NB4 (cell line): ENCODE data around the gene KPNB1.

ENCODE experiments used
- DNase-seq: peaks from one replicate; pipeline ENCODE4 v3.0.0; 2010; ENCODE audit warnings: low read depth
- H3K4me3 ChIP-seq: one replicate; pipeline ENCODE4 v1.5.1; 2011; ENCODE audit warnings: mild to moderate bottlenecking, low read depth, low read length, moderate library complexity
- MAX ChIP-seq: IDR thresholded peaks from 2 replicates; pipeline ENCODE4 v1.6.1; 2011; ENCODE audit warnings: low read depth, low read length
- MYC ChIP-seq: IDR thresholded peaks from 2 replicates; pipeline ENCODE4 v1.6.1; 2011; ENCODE audit warnings: low read depth, low read length
- POLR2A ChIP-seq: IDR thresholded peaks from 2 replicates; pipeline ENCODE4 v1.6.1; 2011; ENCODE audit warnings: mild to moderate bottlenecking; ENCODE audit not compliant: insufficient read length; ENCODE audit errors: extremely low read depth
- TF ChIP-seq, protein P1 (sequence below): IDR thresholded peaks from one replicate; pipeline ENCODE4 v1.5.1; 2012; ENCODE audit warnings: low read depth, low read length

KPNB1 gene

GRCh38 chr17:47715669-47716325 lies 66.1 kb downstream of the KPNB1 start:
- TF ChIP-seq POLR2A (no peak), MAX (no peak), MYC (no peak)
- TF ChIP-seq, protein P1, sequence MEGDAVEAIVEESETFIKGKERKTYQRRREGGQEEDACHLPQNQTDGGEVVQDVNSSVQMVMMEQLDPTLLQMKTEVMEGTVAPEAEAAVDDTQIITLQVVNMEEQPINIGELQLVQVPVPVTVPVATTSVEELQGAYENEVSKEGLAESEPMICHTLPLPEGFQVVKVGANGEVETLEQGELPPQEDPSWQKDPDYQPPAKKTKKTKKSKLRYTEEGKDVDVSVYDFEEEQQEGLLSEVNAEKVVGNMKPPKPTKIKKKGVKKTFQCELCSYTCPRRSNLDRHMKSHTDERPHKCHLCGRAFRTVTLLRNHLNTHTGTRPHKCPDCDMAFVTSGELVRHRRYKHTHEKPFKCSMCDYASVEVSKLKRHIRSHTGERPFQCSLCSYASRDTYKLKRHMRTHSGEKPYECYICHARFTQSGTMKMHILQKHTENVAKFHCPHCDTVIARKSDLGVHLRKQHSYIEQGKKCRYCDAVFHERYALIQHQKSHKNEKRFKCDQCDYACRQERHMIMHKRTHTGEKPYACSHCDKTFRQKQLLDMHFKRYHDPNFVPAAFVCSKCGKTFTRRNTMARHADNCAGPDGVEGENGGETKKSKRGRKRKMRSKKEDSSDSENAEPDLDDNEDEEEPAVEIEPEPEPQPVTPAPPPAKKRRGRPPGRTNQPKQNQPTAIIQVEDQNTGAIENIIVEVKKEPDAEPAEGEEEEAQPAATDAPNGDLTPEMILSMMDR = no peak
- H3K4me3 ChIP-seq = no peak overlapping the region
- no peak for DNase-seq

- no peak for DNase-seq
- TF ChIP-seq, protein P1 = no peak
- TF ChIP-seq POLR2A = no peak
- no peak for TF ChIP-seq MAX
- TF ChIP-seq MYC = no peak
- H3K4me3 ChIP-seq = no peak overlapping the region
These were observed 66.7 kb downstream of the KPNB1 start for GRCh38 chr17:47716375-47716774.

- peak; percentile 68 for DNase-seq
- TF ChIP-seq, protein P1 = peak; percentile 42
- no peak for TF ChIP-seq MAX
- TF ChIP-seq POLR2A = no peak
- no peak for TF ChIP-seq MYC
- H3K4me3 ChIP-seq = no peak overlapping the region
These were observed 67.6 kb downstream of the KPNB1 start for GRCh38 chr17:47717261-47717697.

DNA sequence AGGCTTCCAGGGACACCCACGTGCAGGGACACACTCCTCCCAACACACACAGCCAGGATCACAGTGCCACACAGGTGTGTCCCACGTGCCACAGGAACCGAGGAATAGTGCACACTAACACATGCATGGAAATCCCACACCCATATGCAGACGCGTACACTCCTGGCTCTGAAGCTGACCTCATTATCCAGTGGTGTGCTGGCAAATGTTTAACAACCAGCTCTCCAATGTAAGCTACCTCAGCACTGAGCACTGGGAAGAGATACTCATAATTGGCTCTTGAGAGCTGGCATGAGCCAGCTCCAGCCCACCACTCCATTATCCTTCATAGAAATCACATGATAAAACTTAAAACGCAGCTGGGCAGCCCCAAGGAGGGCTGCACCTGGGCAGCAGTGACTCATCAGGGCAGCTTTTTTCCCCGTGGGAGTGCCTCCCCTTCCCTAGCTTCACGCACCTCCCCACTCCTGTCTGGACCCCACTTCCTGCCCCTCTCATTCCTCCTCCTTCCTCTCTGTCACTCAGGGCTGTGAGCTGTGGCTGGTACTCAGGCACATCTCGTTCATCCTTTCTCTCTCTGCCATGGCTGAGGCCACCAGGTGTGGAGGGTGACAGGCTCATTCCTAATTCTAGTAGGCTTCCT lies 68.4 kb downstream of the KPNB1 start:
- peak; percentile 49 for DNase-seq
- TF ChIP-seq MYC = no peak
- TF ChIP-seq, protein P1 = no peak
- TF ChIP-seq POLR2A = no peak
- TF ChIP-seq MAX = no peak

DNA sequence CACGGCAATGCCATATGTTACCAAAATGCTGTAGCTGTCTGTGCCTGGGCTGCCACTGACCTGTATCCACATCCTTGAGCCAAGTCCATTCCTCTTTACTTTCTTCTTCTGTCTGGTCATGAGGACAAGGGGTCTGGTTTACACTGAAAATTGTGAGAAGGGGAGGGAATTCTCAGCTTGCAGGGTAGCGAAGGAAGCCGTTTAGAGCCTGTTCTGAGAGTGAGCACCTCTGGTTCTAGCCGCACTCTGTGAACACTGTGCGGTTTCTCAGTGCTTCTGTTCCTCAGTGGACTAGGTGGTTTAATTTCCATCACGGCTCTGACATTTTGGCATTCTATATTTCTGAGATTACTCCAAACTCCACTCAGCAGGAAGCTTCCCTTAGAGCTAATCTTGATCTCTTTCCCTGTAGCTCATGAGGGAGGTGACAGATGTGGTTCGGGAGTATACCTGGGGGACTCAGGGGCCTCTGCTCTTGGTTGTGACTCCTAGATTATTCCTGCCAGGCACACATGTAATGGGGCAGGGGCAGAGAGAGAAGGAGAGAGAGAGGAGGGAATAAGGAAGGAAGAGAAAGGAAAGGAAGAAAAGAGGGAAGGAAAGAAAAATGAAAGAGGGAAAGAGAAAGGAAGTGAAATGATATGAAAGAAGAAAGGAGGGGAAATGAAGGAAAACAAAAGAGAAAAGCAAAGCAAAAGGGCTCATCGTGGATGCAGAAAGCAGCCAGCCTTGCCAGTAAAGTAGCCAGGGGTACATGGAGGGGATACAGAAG lies 69.1 kb downstream of the KPNB1 start:
- no peak for DNase-seq
- no peak for TF ChIP-seq MYC
- TF ChIP-seq, protein P1 = no peak
- no peak for TF ChIP-seq POLR2A
- TF ChIP-seq MAX = no peak
- H3K4me3 ChIP-seq = no peak overlapping the region

More for the DNA sequence above, 68.4 kb downstream of the KPNB1 start:
- no peak overlapping the region for H3K4me3 ChIP-seq
